H1 (cell line): Measurements from ENCODE around the gene INHBB. TPM values are rescaled to one million over a fixed set of nuclear protein-coding genes. Genes with fewer than 3 reads are reported as not detected.

ENCODE experiments used
- CTCF ChIA-PET: fragments of 300-600 bp; sonication (Branson Sonifier 250); formaldehyde crosslinking; loops from one replicate; lab custom pipeline; 2021; ENCODE audit not compliant: partially characterized antibody; lab: Charles Lee
- POLR2A ChIA-PET: fragments of 300-600 bp; sonication (Branson Sonifier 250); formaldehyde crosslinking; loops from one replicate; lab custom pipeline; 2021; ENCODE audit warnings: inconsistent platforms; ENCODE audit not compliant: partially characterized antibody; lab: Charles Lee
- DNase-seq, 2 experiments: peaks; one replicate each; pipeline versions ENCODE4 v3.0.0 to v3.0.0-alpha.2; 2010 to 2022; ENCODE audit warnings: low spot score in 2 of 2, low read depth in 1 of 2, mixed read lengths in 1 of 2
- FAIRE-seq: peaks from 2 replicates; lab custom pipeline; 2011; peaks lifted over from hg19 to GRCh38; lab: Jason Lieb, UNC
- H2AFZ ChIP-seq: 2 replicates; pipeline ENCODE4 v1.8.1; 2012; ENCODE audit warnings: low read length, inconsistent platforms
- H2AK5ac ChIP-seq: 2 replicates; pipeline ENCODE4 v1.6.1; 2013; ENCODE audit warnings: low read depth, low read length
- H2BK120ac ChIP-seq: replicated peaks from 2 replicates; pipeline ENCODE3; 2013; ENCODE audit warnings: low read depth, low read length, inconsistent platforms
- H2BK12ac ChIP-seq: 2 replicates; pipeline ENCODE4 v1.6.1; 2013; ENCODE audit warnings: low read depth, low read length
- H2BK15ac ChIP-seq: 2 replicates; pipeline ENCODE4 v1.6.1; 2013; ENCODE audit warnings: low read length
- H2BK20ac ChIP-seq: 2 replicates; pipeline ENCODE4 v1.6.1; 2013; ENCODE audit warnings: low read length
- H2BK5ac ChIP-seq: 2 replicates; pipeline ENCODE4 v1.6.1; 2013; ENCODE audit warnings: low read depth, low read length
- H3K14ac ChIP-seq: 2 replicates; pipeline ENCODE4 v1.6.1; 2013; ENCODE audit warnings: inconsistent platforms; ENCODE audit not compliant: insufficient read length
- H3K18ac ChIP-seq: 2 replicates; pipeline ENCODE4 v1.6.1; 2013; ENCODE audit warnings: low read length; ENCODE audit errors: extremely low read depth
- H3K23ac ChIP-seq: 2 replicates; pipeline ENCODE4 v1.6.1; 2013; ENCODE audit warnings: inconsistent platforms; ENCODE audit not compliant: insufficient read length
- H3K23me2 ChIP-seq: 2 replicates; pipeline ENCODE4 v1.6.1; 2013; ENCODE audit warnings: low read depth, low read length
- H3K27ac ChIP-seq: 2 replicates; pipeline ENCODE4 v1.6.1; 2011; ENCODE audit warnings: low read depth, low read length, inconsistent platforms
- H3K27me3 ChIP-seq, 4 experiments: replicated peaks in 1 of 4; 1 replicate in 1 of 4; 2 replicates in 3 of 4; pipeline versions ENCODE4 v1.6.1 to v1.8.1; 2011 to 2013; ENCODE audit warnings: low read length in 3 of 4, mild to moderate bottlenecking in 3 of 4, inconsistent platforms in 2 of 4, mixed read lengths in 2 of 4, moderate library complexity in 1 of 4; ENCODE audit not compliant: control insufficient read depth in 3 of 4, insufficient read depth in 3 of 4; ENCODE audit errors: extremely low read depth in 1 of 4
- H3K36me3 ChIP-seq, 4 experiments: 2 replicates each; pipeline versions ENCODE4 v1.6.1 to v1.8.1; 2011 to 2013; ENCODE audit warnings: mild to moderate bottlenecking in 4 of 4, low read length in 3 of 4, moderate library complexity in 2 of 4, control low read depth in 1 of 4, inconsistent platforms in 1 of 4; ENCODE audit not compliant: insufficient read depth in 4 of 4, control insufficient read depth in 2 of 4
- H3K4ac ChIP-seq: replicated peaks from 2 replicates; pipeline ENCODE3; 2013; ENCODE audit warnings: low read length, low read depth, mixed read lengths, inconsistent platforms; ENCODE audit not compliant: insufficient read length
- H3K4me1 ChIP-seq, 4 experiments: replicated peaks in 1 of 4; 1 replicate in 1 of 4; 2 replicates in 3 of 4; pipeline versions ENCODE4 v1.6.1 to v1.8.1; 2011 to 2013; ENCODE audit warnings: low read length in 3 of 4, inconsistent platforms in 2 of 4, mixed read lengths in 1 of 4; ENCODE audit not compliant: insufficient read depth in 4 of 4, control insufficient read depth in 3 of 4
- H3K4me2 ChIP-seq, 2 experiments: 2 replicates each; pipeline versions ENCODE4 v1.6.1 to v1.8.1; 2011 to 2013; ENCODE audit warnings: low read depth in 2 of 2, low read length in 2 of 2, control low read depth in 1 of 2, inconsistent platforms in 1 of 2, mild to moderate bottlenecking in 1 of 2; ENCODE audit not compliant: insufficient read depth in 1 of 2
- H3K4me3 ChIP-seq, 4 experiments: fragments of 200-600, 300-600 bp in 1 of 4; sonication (generic), shearing (Covaris generic), sonication (Bioruptor Twin) in 1 of 4; 2 replicates each; pipeline versions ENCODE4 v1.5.1 to v1.8.1; 2011 to 2016; ENCODE audit warnings: low read length in 4 of 4, low read depth in 3 of 4, control low read depth in 2 of 4, inconsistent platforms in 2 of 4, mild to moderate bottlenecking in 2 of 4, mixed read lengths in 1 of 4, moderate library complexity in 1 of 4; ENCODE audit not compliant: insufficient read depth in 2 of 4; ENCODE audit errors: extremely low read depth in 1 of 4
- H3K56ac ChIP-seq: replicated peaks from 2 replicates; pipeline ENCODE3; 2013; ENCODE audit warnings: low read depth, mild to moderate bottlenecking, mixed read lengths, low read length, inconsistent platforms; ENCODE audit not compliant: insufficient read length
- H3K79me1 ChIP-seq: 2 replicates; pipeline ENCODE4 v1.6.1; 2013; ENCODE audit warnings: low read depth, low read length, control low read depth
- H3K79me2 ChIP-seq, 2 experiments: 2 replicates each; pipeline versions ENCODE4 v1.6.1 to v1.8.1; 2012 to 2013; ENCODE audit warnings: low read length in 2 of 2, mild to moderate bottlenecking in 2 of 2, inconsistent platforms in 1 of 2; ENCODE audit not compliant: insufficient read depth in 2 of 2, control insufficient read depth in 1 of 2
- H3K9ac ChIP-seq, 4 experiments: replicated peaks in 1 of 4; 1 replicate in 1 of 4; 2 replicates in 3 of 4; pipeline versions ENCODE4 v1.6.1 to v1.8.1; 2011 to 2013; ENCODE audit warnings: low read depth in 3 of 4, low read length in 3 of 4, control low read depth in 2 of 4, mild to moderate bottlenecking in 2 of 4, moderate library complexity in 2 of 4, inconsistent platforms in 1 of 4; ENCODE audit errors: extremely low read depth in 1 of 4
- H3K9me3 ChIP-seq, 2 experiments: 2 replicates each; pipeline versions ENCODE4 v1.6.1 to v1.8.1; 2012 to 2013; ENCODE audit warnings: mild to moderate bottlenecking in 2 of 2, moderate library complexity in 2 of 2, control low read depth in 1 of 2, inconsistent platforms in 1 of 2, low read depth in 1 of 2, low read length in 1 of 2, mixed read lengths in 1 of 2; ENCODE audit not compliant: insufficient read depth in 2 of 2
- H4K20me1 ChIP-seq, 2 experiments: replicated peaks in 1 of 2; 2 replicates each; pipeline versions ENCODE3 to v1.8.1; 2011 to 2013; ENCODE audit warnings: inconsistent platforms in 2 of 2, low read length in 2 of 2, mild to moderate bottlenecking in 1 of 2; ENCODE audit not compliant: insufficient read depth in 2 of 2, control insufficient read depth in 1 of 2
- H4K5ac ChIP-seq: 2 replicates; pipeline ENCODE4 v1.6.1; 2013; ENCODE audit warnings: low read length, low read depth, mixed read lengths, inconsistent platforms; ENCODE audit not compliant: insufficient read length
- H4K8ac ChIP-seq: 2 replicates; pipeline ENCODE4 v1.8.0; 2013; ENCODE audit warnings: mild to moderate bottlenecking, moderate library complexity, low read length, inconsistent platforms; ENCODE audit not compliant: insufficient read depth; ENCODE audit errors: extremely low read depth
- H4K91ac ChIP-seq: replicated peaks from 2 replicates; pipeline ENCODE3; 2013; ENCODE audit warnings: low read length, mixed read lengths, inconsistent platforms; ENCODE audit not compliant: insufficient read length
- CHD2 ChIP-seq: IDR thresholded peaks from 2 replicates; pipeline ENCODE4 v1.6.1; 2012; ENCODE audit warnings: low read length, improper control_type of control experiment
- GTF2F1 ChIP-seq: IDR thresholded peaks from 2 replicates; pipeline ENCODE4 v1.6.1; 2012; ENCODE audit warnings: low read depth, low read length, improper control_type of control experiment, borderline replicate concordance
- WGBS, 2 experiments: shearing (Covaris generic) in 1 of 2; methylation state at CpG; one replicate each; pipeline versions ENCODE4 v1.1.6 to v1.1.7; 2013 to 2015; ENCODE audit warnings: low lambda C conversion rate in 2 of 2, mixed read lengths in 2 of 2, inconsistent platforms in 1 of 2, low coverage in 1 of 2, missing lambda C conversion rate in 1 of 2; ENCODE audit not compliant: insufficient replicate concordance in 2 of 2, insufficient coverage in 1 of 2, insufficient read length in 1 of 2; ENCODE audit errors: extremely low coverage in 1 of 2, missing lambda C conversion rate in 1 of 2; 5-methylcytosine and 5-hydroxymethylcytosine counted together
- polyA plus RNA-seq, 7 experiments: library from polyadenylated mRNA; depleted of rRNA in 3 of 7; stranded (reverse) in 5 of 7; unstranded in 2 of 7; fragments of >200 nt in 5 of 7; fragments of 200-250 nt in 2 of 7; gene quantifications; 1 replicate in 5 of 7; 2 replicates in 1 of 7; 4 replicates in 1 of 7; pipeline versions ENCODE4 v1.2.1 to v1.2.3, GENCODE V29; 2011 to 2013; ENCODE audit warnings: missing spikeins in 2 of 7, mixed read lengths in 2 of 7
- total RNA-seq: library from RNA; stranded (reverse); fragmentation: NEBNext Ultra II Directional; extraction: Animal tissue kit (Norgen Biotek cat#: 25700); gene quantifications from 2 replicates; pipeline ENCODE4 v1.2.1, GENCODE V29; 2021

Gene INHBB
- total and polyA plus RNA-seq, 2 of the 8 experiments (the other 6 are each of a cell fraction or from before 2014, with no cell fraction given), result 0.30 to 0.32 TPM

- Histone ChIP-seq H2BK120ac (no peak overlapping the region), H2BK15ac (no peak overlapping the region), H2AFZ (no peak overlapping the region), H3K79me2 (no peaks in the 10 kb centered on the region), H3K56ac (no peak overlapping the region), H2AK5ac (no peak overlapping the region), H3K9ac (no peak overlapping the region), H3K4ac (no peak overlapping the region), H3K14ac (no peak overlapping the region), H4K20me1 (no peaks in the 10 kb centered on the region), H3K23ac (no peak overlapping the region), H2BK20ac (no peak overlapping the region), H3K27me3 (peaks cover 0 to 6% (median 0%) of the 10 kb centered on the region in 4 experiments; a peak in 3 of 7 replicates), H3K4me1 (peaks cover 0 to 14% (median 0%) of the 10 kb centered on the region in 4 experiments; a peak in 3 of 7 replicates), H3K27ac (no peak overlapping the region), H3K79me1 (no peaks in the 10 kb centered on the region), H4K91ac (no peak overlapping the region), H3K4me3 (no peak overlapping the region), H2BK5ac (no peak overlapping the region), H4K5ac (no peak overlapping the region), H2BK12ac (peak overlapping the region; percentile 27; the same call in 1 of the 2 replicates), H3K23me2 (no peaks in the 10 kb centered on the region), H3K36me3 (no peaks in the 10 kb centered on the region), H3K9me3 (no peaks in the 10 kb centered on the region), H3K4me2 (no peak overlapping the region), H4K8ac (no peak overlapping the region; the same call in 1 of the 2 replicates), H3K18ac (peak overlapping the region; percentile 32; the same call in 1 of the 2 replicates)
- CTCF ChIA-PET, result interaction anchor here (1.0 to 2.1 kb wide), 4 partner anchors 9 to 239 kb away, joined by 3 to 6 read pairs (median 6); no protein-coding TSS in a partner anchor
- FAIRE-seq, result no peak
- TF ChIP-seq GTF2F1, result no peak
- TF ChIP-seq CHD2, result no peak
- WGBS, 2 experiments, result 88% methylated on average over 22 of the region's 22 CpGs; no CpG with 5 or more reads in 1 of the 2 experiments
- no peak for DNase-seq
- POLR2A ChIA-PET, result interaction anchor here (0.7 to 1.4 kb wide), 3 partner anchors 14 to 17 kb away, joined by 3 read pairs; no protein-coding TSS in a partner anchor
Measured at GRCh38 chr2:120398996-120399888, 53.3 kb downstream of the INHBB start.
